Vagina (tissue), 2 donors: ENCODE results near the gene FOXD4. TPM values are rescaled to one million over a fixed set of nuclear protein-coding genes. Genes with fewer than 3 reads are reported as not detected.
"Not testable (repeated sequence)": the region's sequence is repeated elsewhere in the genome, so short reads cannot be mapped to it uniquely, and the experiment has no call there.

Source experiments
- DNase-seq, 2 donors: peaks; one replicate each; pipeline ENCODE4 v3.0.0-alpha.2; 2017; ENCODE audit errors: extremely low spot score in 2 of 2
- H3K27ac ChIP-seq: fragments of 200-600 bp; sonication (generic); one replicate; pipeline ENCODE4 v1.5.1; 2019
- H3K27me3 ChIP-seq: fragments of 200-600 bp; sonication (generic); one replicate; pipeline ENCODE4 v1.5.1; 2019
- H3K36me3 ChIP-seq, 2 donors: fragments of 200-600 bp; sonication (generic); one replicate each; pipeline ENCODE4 v1.5.1; 2017 to 2019
- H3K4me1 ChIP-seq: fragments of 200-600 bp; sonication (generic); one replicate; pipeline ENCODE4 v1.5.1; 2019
- H3K4me3 ChIP-seq, 2 donors: fragments of 200-600 bp; sonication (generic); 1 replicate in 1 of 2; 2 replicates in 1 of 2; pipeline ENCODE4 v1.5.1; 2016 to 2019
- H3K9me3 ChIP-seq: fragments of 200-600 bp; sonication (generic); one replicate; pipeline ENCODE4 v1.5.1; 2019
- intact Hi-C: fragments of 100-400 bp; cut with DNase I; formaldehyde crosslinking; loops from one replicate; pipeline ENCODE4 v1.15.1; 2023
- total RNA-seq: library from RNA; depleted of rRNA; stranded (reverse); fragments of >200 nt; gene quantifications from one replicate; pipeline ENCODE4 v1.2.3, GENCODE V29; 2016

FOXD4 gene
- total RNA-seq, 1 donor from 2014 or later: not detected

- H3K27ac ChIP-seq, H3K36me3 ChIP-seq, intact Hi-C loops, H3K9me3 ChIP-seq, H3K27me3 ChIP-seq, H3K4me3 ChIP-seq, H3K4me1 ChIP-seq, DNase-seq: not testable (repeated sequence)
Measured at GRCh38 chr9:108742-109495, 9.3 kb downstream of the FOXD4 start.

DNA sequence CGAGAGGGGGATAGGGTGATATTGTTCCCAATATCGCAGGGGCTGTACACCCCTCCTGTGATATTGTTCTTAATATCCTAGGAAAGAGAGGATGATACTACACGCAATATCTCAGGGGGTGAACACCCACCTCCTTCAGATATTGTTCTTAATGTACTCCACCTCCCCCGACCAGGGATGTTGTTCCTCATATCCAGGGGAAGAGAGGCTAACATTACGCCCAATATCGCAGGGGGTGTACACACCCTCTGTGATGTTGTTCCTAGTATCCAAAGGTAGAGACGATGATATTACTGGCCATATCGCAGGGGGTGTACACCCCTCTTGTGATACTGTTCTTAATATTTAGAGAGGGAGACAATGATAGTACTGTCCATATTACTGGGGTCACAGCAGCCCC is 12.2 kb downstream of the FOXD4 start:
- H3K27me3 ChIP-seq, H3K27ac ChIP-seq, intact Hi-C loops, H3K9me3 ChIP-seq, H3K4me1 ChIP-seq, DNase-seq, H3K4me3 ChIP-seq, H3K36me3 ChIP-seq: not testable (repeated sequence)

DNA sequence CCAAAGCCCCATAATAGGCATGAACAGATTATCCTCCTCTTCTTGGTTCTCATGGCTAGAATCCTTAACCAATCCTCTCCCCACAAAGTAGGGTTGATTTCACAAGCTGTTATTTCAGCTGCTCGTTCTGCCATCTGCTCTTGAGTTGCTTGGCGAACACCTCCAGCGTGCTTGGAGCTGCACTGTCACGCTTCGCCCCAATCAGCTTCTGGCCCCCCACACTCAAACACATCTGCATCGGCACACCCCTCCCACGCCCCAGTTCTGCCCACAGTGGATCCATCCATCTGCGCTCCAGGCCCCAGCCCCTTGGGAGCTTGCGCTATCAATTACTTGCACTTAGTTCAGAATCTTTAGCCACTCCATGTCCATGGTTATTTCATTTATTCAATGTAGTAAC is 17.8 kb downstream of the FOXD4 start:
- H3K36me3 ChIP-seq, H3K27me3 ChIP-seq, H3K27ac ChIP-seq, DNase-seq, H3K4me1 ChIP-seq, H3K9me3 ChIP-seq, H3K4me3 ChIP-seq, intact Hi-C loops: not testable (repeated sequence)

DNA sequence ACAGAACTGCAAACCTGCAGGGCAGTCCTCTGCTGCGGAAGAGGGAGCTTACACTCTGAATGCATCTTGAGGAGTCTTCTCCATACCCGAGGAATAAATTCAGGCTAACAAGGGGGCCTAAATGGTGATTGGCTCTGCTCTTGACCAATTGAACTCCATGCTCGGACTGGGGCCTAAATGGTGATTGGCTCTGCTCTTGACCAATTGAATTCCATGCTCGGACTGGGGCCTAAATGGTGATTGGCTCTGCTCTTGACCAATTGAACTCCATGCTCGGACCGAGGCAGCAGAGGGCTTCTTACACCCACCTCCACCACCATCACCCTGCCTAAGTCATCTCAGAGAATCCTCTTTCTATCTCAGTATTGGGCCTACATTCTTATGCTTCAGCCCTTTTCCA is 18.4 kb downstream of the FOXD4 start:
- intact Hi-C loops, H3K4me1 ChIP-seq, H3K4me3 ChIP-seq, H3K27me3 ChIP-seq, H3K9me3 ChIP-seq, DNase-seq, H3K36me3 ChIP-seq, H3K27ac ChIP-seq: not testable (repeated sequence)

DNA sequence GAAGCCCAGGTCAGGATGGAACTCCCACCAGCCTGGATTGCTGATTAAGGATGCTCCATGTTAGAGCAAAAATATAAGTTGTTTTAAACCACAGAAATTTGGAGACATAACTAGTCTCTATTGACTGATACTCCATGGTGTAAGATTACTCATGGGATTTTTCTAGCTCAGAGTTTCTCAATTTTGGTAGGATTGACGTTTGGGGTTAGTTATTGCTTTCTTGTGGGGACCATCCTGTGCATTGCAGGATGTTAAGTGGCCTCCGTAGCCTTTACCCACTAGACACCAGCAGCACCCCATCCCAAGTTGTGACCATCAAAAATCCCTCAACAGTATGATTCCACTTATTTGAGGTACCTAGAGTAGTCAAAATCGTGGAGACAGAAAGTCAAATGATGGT is 19.4 kb downstream of the FOXD4 start:
- H3K4me3 ChIP-seq, intact Hi-C loops, H3K9me3 ChIP-seq, H3K27ac ChIP-seq, DNase-seq, H3K36me3 ChIP-seq, H3K4me1 ChIP-seq, H3K27me3 ChIP-seq: not testable (repeated sequence)

GRCh38 chr9:94992-95391 is 23.2 kb downstream of the FOXD4 start:
- H3K9me3 ChIP-seq, DNase-seq, H3K27ac ChIP-seq, H3K4me1 ChIP-seq, H3K27me3 ChIP-seq, H3K36me3 ChIP-seq, intact Hi-C loops, H3K4me3 ChIP-seq: not testable (repeated sequence)

DNA sequence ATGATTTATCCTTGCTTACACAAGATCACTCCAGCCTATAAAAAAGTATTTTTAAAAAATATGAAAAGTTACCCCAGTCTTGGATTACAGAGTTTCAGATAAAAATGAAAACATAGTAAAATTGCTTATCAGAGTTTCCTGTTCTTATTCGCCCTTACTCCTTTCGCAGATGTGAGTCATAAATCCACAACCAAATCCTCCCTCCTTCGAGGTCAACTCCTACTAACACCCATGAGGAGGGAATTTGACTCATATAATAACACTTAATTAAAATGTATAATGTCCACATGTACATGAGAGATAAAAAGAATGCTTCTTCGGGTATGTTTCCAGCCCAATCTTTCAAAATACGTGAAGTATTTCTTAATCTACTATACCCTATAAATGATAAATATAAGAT is 23.9 kb downstream of the FOXD4 start:
- H3K27me3 ChIP-seq, H3K4me1 ChIP-seq, H3K36me3 ChIP-seq, H3K9me3 ChIP-seq, H3K27ac ChIP-seq, H3K4me3 ChIP-seq, DNase-seq, intact Hi-C loops: not testable (repeated sequence)

GRCh38 chr9:93909-94308 is 24.3 kb downstream of the FOXD4 start:
- H3K4me3 ChIP-seq, DNase-seq, H3K9me3 ChIP-seq, H3K27ac ChIP-seq, intact Hi-C loops, H3K4me1 ChIP-seq, H3K27me3 ChIP-seq, H3K36me3 ChIP-seq: not testable (repeated sequence)

- DNase-seq, H3K4me3 ChIP-seq, H3K27me3 ChIP-seq, H3K36me3 ChIP-seq, intact Hi-C loops, H3K4me1 ChIP-seq, H3K9me3 ChIP-seq, H3K27ac ChIP-seq: not testable (repeated sequence)
Measured at GRCh38 chr9:90851-91250, 27.4 kb downstream of the FOXD4 start.

GRCh38 chr9:88396-89037 is 29.7 kb downstream of the FOXD4 start:
- H3K36me3 ChIP-seq, H3K4me3 ChIP-seq, H3K27me3 ChIP-seq, H3K27ac ChIP-seq, H3K9me3 ChIP-seq, H3K4me1 ChIP-seq, intact Hi-C loops, DNase-seq: not testable (repeated sequence)

- H3K27me3 ChIP-seq, H3K4me1 ChIP-seq, H3K9me3 ChIP-seq, H3K36me3 ChIP-seq, intact Hi-C loops, DNase-seq, H3K4me3 ChIP-seq, H3K27ac ChIP-seq: not testable (repeated sequence)
Measured at GRCh38 chr9:87860-88259, 30.4 kb downstream of the FOXD4 start.

GRCh38 chr9:87105-87504 is 31.1 kb downstream of the FOXD4 start:
- H3K27me3 ChIP-seq, DNase-seq, H3K9me3 ChIP-seq, H3K27ac ChIP-seq, H3K4me1 ChIP-seq, H3K36me3 ChIP-seq, intact Hi-C loops, H3K4me3 ChIP-seq: not testable (repeated sequence)

GRCh38 chr9:86697-87096 is 31.5 kb downstream of the FOXD4 start:
- H3K27ac ChIP-seq, intact Hi-C loops, H3K4me1 ChIP-seq, H3K36me3 ChIP-seq, H3K4me3 ChIP-seq, DNase-seq, H3K9me3 ChIP-seq, H3K27me3 ChIP-seq: not testable (repeated sequence)

- H3K27ac ChIP-seq, intact Hi-C loops, DNase-seq, H3K4me3 ChIP-seq, H3K27me3 ChIP-seq, H3K4me1 ChIP-seq, H3K36me3 ChIP-seq, H3K9me3 ChIP-seq: not testable (repeated sequence)
Measured at GRCh38 chr9:82932-83689, 35.1 kb downstream of the FOXD4 start.
